Stimulated activated CD4-positive, alpha-beta T cell treated with anti-CD3 and anti-CD28 coated beads, Interleukin-2, amount 100 ng/mL, for 48 hours (primary cell): ENCODE data around the gene RELN.

Experiments
- DNase-seq, 2 donors: peaks; one replicate each; pipeline ENCODE4 v3.0.0-alpha.2; 2020

Gene RELN

DNA sequence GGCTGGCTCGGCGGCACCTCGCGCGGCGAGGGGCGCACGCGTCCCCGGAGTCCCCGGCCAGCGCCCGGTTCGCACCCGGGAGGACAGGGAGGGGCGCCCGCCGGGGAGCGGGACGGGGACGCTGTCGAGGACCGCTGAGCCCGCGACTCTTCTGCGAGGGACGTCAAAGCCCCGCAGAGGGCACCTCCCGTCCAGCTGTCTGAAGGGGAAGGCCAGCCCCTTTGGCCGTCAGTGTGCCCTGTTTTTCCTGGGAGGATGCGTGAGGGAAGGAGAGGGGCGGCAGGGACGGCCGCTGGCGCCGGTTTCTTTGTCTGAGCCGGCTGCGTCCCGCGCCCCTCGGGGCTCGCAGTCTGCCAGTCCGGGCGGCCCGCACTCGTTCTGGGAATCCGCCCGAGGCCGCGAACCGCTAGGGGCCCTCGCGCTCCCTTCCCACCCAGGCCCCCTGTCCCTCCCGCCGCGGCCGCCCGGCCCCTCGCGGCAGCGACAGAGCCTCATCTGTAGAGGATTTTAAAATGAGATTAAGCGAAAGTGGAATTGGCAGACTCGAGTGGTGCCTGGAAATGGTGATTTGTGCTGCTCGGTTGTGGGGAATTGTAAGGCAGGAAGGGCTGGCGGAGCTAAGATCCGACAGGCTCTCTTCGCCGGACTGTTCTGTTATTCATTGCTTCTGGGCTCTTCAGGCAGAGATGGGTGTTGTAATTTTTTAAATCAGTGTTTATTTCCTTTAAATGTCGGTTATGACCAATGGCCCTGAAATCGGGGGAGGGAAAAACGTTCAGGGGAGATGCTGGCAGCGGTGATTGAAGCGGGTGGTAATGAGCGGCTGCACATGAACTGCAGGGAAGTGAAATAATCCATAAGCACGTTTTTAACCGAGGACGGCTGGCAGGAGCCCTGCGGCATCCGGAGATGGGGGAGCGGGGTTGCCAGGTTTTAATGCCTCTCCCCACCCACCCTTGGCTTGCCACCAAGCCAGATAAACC, 618 bp upstream of the RELN start:
- DNase-seq, result no peak

DNA sequence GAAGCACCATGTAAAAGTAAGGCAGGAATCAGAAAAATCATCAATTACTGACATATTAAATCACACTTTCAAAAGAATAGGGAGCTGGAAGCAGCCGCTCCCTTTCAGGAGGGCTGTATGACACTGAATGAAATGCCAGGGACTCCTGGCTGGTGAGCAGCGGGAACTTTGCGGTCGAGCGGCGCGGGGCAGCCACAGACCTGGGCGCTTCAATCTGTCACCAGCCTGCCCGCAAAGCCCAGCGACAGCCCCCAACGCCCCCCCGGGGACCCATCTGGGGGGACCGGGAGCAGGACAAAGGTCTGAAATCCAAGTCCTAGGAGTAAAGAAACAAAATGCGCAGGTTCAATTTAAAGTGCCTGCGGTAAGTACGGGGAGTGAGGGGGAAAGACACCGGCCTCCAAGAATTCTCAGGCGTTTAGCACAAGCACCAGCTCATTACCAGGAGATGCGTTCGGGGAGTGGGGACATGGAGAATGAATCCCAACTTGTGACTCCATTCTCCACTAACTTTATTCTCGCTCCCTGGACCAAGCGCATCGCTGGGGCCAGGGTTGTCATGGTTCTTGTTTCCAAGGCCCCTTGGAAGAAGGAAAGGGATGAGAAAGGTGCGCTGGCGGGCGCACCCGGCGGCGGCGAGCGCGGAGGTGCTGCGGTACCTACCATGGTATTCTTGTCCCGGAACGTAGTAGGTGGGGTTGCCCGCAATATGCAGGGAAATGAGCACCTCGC, 824 bp downstream of the RELN start:
- no peak for DNase-seq

DNA sequence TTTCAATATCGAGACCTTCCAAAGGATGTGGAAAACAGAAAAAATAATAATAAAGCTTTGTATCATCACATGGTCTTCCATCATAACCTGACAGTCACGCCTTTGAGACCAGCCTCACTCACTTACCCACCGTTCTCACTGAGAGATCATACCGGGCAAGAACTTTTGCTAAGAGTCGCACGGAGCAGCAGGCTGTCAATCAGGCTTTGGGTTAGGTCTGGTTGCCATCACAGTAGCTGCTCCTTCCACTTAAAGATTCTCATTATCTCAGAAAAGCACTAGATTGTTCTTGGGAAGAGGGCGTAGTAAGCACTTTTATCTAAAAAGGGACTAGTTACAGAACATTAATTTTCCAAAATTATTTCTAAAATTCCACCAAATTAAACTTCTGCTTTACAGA, 2.0 kb downstream of the RELN start:
- DNase-seq, result no peak

DNA sequence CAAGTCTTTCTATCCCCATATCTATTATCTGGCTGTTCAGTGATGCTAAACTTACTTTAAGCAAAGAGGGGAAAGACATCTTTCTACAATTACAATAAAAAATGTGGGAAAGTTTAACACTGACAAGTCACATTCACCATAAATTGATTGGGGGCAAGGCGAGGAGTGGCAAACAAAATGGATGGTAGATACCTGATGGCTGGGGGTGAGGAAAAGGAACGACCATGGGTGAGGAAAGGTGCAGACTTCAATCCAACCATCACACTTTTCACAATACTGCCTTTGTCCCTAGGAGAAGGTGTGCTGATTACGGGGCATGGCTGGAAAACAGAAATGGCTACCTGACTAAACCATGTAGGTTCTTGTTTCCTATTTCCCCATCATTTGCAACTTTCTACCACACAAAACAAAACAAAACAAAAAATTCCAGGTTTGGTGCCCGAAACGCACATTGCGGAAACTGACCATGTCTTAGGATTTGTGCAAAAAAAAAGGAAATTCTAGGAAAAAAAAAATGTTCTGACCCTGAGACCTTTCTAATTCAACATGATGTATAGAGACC, 3.8 kb downstream of the RELN start:
- DNase-seq, result no peak

DNA sequence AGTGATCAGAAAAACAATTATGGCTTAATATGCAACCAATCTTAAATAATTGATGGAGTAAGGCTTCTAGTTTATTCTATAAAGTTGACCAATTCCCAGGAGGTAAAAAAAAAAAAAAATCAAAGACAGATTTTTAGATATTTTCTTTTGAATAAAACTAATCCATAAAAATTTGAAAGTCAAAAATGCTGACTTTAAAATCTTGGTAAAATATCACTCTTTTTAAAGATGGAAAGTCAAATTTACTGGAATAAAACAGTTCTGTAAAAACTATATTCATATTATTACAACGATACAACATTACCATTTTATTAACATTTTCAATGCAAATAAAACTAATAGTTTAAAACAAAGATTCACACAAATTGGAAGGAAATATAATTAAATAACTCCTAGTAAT, 5.4 kb downstream of the RELN start:
- DNase-seq, result no peak

DNA sequence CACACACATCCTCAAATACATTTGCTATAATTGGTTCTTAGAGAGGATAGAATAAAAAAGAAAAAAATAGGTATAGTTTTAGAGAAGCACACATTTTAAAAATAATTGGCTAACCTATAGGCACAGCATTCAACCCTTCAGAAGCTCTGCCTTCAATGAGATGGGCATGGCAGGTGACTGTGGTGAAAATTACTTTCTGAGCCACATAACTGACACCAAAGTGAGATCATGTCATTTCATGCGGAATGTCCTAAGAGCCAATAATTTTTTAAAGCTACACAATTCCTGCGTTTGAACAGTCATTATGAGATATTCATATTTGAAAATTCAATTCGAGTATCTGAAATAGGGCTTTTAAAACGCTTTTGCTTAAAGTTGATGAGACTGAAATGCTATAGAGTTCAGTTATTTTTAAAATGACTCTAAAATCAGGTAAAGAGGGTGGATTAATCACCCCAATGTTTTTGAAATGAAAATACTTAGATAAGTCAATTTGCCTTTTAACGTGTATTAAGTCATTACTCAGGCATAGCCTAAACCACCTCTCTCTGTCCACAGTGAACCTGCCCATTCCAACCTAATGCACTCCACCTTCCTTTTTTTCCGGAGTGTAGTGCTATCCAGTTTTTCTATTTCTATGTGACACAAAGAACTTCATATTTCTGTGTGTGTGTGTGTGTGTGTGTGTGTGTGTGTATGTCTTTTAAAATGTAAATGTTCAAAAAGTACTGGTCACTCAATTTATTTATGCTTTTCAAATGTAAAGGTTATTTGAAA, 6.1 kb downstream of the RELN start:
- DNase-seq, result no peak

DNA sequence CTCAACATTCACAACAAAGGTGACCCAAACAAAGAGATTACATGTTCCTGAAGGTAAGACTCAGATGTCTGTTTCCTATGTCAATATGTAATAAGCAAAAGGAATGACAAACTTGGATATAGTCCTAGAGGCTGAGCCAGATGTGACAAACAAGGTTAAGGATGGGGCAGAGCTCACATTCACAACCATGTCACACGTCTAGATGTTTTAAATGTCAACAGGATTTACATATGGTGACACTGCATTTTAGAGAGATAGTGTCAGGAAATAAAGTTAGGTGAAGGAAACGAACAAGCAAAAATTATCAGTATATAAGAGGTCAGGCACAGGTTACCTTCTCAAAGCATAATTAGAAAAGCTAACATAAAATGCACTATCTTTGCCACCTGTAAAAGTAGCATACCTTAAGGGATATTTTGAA, 8.4 kb downstream of the RELN start:
- no peak for DNase-seq

DNA sequence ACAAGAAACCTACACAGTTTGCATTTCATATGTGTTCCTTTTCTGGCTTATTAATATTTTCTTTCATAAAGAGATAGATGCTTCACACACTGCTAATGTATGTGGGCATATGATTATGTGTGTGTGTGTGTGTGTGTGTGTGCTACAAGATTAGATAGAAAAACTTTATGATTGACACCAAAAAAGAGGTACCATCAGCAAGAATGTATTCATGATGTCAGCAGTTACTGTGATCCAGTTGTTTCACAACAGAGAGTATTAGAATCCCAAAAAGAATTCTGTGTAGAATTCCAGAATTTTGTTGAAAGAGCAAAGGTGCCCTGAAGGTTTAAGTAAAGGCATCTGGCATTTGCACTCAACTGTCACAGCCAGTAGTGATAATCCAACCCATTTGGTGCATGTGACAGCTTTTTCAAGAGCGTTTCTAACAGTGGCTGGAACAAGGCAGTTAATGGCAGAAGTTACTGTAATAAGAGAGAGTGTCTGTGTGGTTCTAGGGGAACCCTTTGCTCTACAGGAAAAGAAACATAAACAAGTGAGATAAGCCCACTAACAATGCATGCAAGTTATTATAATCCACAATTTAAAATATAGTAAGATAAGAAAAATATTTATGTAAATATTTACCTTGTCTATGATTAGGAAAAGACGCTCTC, 16.6 kb downstream of the RELN start:
- no peak for DNase-seq

DNA sequence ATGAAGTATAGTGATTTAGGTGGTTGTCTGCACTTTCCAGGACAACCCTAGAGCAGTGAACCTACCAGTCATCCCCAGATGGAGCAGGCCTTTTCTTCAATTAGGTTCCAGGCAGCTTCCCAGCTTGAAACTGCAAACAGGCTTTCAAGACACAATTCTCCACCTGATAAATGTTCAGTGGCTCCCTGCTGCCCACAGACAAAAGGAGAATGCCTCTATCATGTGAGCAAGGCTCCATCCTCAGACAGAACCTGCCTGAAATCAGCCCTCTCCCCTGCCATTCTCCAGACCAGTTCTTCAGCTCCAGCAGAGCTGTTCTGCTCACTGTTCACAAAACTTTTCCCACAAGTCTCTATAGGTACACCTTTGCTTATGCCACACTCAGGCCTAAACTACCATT, 22.1 kb downstream of the RELN start:
- no peak for DNase-seq

DNA sequence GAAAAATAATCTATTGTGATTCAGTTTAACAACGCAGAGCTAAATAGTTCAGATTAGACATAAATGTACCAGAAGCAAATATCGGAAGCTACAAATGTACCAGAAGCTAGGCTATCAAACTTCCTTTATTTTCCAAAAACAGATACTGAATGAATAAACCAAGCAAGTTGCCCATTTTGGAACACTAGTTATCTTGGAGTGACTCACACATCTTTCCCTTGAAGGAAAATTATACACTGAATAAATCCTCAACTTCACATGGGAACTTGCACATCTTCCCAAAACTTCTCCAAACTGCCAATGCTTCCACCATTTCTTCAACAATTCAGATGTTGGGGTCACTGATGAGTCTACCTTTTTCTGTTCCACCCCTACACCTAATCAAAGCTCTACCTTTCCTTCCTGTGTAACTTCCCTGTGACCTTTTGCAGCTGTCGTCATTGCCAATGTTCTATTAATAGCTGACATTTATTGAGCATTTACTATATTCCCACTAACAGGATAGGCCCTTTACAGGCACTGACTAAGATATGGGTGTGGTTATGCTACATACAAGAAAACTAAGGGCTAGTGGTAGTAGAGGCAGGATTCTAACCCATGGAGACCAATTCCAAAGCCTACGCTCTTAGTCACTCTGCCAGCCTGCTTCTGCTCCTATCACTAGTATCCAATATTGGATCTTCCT, 22.7 kb downstream of the RELN start:
- no peak for DNase-seq

DNA sequence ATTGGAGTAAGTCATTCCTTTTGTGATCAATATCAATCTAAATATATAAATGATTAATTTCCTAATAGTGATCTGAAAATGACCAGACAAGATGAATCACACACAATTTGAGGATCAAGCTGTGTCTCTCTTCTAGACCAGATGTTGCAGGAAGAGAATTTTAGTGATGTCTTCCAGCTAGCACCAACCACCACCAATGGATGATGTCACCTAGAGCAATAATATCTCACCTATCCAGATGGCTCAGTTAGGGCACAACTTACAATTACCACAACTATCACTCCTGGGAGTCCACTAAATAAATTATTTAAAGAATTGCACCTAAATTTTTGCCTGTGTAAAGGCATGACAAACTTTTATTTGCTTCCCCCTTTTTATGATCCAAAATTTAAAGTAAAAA, 25.2 kb downstream of the RELN start:
- DNase-seq, result no peak

DNA sequence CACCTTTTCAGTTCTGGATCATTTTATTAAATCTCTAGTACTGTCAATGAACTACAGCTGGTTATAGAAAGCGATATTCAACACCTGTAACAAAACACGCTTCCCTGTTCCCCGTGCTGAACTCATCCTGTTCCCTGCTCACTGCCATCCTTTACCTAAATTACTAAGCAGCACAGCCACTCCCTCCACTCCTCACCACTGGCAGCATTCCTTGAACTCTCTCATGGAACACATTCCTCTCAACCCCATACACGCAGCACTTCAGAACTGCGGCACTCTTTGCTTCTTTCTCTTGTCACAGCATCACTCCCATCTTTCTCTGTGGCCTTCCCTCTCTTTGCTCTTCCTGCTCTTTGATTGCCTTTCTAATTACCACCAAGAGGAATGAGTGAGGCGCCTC, 27.4 kb downstream of the RELN start:
- DNase-seq, result no peak

DNA sequence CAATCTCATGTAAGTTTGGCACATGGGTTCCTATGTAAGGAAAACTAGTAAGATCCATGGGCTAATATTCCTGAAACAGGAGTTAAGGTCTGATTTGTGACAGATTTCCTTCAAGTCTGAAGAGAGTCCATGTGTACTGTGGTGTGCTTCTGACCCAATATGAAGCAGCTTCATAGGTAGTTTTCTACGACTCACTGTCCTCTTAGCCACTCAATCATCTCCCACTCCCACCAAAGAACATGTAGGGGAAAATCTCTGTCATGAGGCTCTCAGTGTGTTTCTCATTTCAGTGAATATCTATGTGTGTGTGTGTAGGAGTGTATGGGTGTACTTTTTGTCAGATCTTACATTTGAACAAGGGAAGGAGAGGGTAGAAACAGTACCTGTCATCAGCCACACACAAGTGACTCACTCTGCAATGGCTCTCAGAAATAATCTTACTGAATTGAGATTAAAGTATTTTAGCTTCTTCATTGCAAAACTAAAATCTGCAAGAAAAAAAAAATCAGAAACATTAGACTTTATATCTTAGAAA, 31.1 kb downstream of the RELN start:
- no peak for DNase-seq

DNA sequence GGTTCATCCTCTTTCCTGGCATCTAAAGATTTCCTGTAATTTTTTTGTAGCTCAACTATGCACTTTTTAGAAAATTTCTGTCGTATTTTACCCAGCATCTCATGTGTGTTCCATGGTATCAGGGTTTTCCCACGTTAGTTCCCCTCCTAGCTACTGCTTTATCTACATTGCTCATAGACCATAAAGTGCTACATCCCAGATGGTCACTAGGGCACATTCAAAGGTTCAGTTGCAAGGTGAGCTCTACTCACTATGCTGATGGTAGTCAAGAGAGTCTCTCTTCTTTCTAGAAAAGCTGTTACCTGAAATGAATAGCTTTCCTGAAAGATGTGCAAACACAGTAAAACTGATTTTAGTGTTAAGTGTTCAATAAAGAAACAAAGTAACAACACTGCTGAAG, 33.5 kb downstream of the RELN start:
- no peak for DNase-seq

DNA sequence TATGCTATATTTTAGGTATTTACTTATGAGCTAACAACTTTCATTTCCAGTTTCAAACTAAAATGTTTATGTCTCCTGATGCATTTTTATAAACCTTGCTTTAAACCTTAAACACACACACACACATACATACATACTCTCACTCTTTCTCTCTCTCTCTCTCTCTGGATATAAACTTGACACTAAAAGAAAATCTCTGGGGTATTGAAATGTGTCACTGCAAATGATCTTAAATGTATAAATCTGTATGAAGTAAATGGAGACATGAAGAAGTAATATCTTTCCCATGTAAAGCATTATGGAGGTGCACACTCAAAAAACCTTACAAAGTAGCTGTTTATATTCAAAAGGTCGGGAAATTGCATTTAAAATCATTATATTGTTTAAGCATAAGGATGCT, 37.0 kb downstream of the RELN start:
- no peak for DNase-seq

DNA sequence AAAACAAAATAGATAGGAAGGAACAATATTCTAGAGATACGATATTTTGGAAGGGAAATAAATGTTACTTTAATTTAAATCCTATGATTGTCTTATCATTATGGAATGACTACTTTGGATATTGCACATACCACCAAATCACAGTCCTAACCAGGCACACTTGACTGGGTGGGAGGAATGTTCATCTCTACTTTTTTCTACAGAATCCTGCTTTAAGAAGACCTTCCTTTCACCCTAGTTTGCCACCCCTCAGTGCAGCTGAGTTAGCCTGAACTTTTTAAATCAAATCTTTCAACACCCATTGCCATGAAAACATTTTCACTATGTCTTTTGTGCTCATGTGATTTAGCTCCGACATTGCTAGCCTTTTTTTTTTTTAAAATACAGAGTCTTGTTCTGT, 38.1 kb downstream of the RELN start:
- DNase-seq, result no peak

DNA sequence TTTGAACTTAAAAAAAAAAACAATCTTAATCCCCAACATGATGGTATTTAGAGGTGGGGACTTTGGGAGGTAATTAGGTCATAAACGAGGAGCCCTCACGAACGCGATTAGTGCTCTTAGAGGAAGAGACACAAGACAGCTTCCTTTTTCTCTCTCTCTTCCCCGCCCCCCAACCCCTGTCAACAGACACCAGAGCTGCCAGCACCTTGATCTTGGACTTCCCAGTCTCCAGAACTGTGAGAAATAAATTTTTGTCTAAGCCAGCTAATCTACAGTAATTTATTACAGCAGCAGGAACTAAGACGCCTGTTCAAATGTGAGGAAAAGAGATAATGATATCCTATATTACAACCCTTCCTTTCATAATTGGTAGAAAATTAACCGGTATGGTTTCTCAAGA, 40.1 kb downstream of the RELN start:
- no peak for DNase-seq

DNA sequence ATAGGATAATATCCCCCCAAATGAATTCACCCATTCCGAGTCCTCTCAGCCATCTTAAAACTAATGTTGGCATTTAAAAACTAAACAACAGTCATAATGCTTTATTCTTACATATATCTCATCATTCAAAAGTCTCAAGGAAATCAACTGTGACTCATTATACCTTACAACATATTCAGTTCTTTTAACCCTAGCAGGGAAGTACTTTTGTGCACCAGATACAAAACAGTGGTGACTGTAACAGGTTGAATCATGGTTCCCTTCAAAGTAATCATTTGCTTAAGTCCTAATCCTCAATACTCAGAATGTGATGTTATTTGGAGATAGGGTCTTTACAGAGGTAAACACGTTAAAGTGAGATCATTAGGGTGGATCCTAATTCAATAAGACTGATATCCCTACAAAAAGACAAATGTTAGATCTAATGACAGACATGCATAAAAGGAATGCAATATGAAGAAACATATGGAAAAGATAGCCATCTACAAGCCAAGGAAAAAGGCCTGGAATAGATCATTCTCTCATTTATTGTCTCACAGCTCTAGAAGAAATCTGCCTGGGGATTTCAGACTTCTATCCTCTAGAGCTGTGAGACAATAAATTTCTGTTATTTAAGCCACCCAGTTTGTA, 42.3 kb downstream of the RELN start:
- DNase-seq, result no peak

DNA sequence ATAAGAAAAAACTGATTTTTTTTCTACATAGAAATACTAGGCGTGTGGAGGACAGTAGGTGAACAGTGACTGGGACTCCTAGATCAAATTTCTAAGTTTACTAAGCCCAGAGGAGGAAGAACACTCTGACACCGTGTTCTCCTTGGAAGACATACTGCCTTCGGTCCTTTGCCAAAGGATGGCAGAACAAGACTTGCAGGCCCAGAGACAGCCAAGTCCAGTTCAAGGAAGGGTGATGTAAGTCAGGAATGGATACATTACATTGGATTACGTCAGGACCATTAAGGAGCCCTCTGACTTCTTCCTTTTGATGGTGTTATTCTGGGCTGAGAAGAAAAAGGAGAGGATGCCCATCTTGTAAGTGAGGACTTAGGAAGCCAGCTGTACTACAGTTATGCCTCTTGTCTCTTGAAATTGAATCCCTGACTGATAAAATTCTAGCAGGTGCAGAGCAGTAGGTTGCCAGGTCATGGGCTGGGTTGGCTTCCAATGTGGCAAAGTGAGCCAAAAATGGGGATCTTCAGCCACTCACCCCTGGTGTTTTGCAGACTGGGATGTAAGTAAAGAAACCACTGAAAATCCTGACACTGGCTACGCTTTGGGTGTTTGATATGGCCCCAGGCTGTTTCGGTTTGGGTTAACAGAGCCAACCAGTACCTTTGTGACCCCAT, 45.1 kb downstream of the RELN start:
- DNase-seq, result no peak

DNA sequence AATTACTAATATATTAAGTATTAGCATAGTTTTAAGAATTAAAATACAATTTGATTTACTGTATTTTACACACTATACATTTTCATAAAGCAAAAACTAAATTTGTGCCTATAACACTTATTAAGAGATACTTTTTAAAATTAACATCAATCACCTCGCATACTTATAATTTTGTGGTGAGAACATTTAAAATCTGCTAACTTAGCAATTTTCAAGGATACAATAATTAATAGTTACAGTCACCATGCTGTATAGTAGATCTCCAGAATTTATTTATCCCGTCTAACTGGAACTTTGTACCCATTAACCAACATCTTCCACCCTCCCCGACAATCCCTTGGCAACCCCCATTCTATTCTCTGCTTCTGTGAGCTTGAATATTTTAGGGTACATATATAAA, 47.5 kb downstream of the RELN start:
- no peak for DNase-seq
